Left ventricle myocardium inferior (tissue), 1 donor: Measurements from ENCODE around the gene DDAH1. TPM values are rescaled to one million over a fixed set of nuclear protein-coding genes. Genes with fewer than 3 reads are reported as not detected.

Experiments
- DNase-seq: peaks from one replicate; pipeline ENCODE4 v3.0.0-alpha.2; 2020
- H3K27ac ChIP-seq: fragments of 200-600 bp; replicated peaks from 2 replicates; pipeline ENCODE4 v1.8.0; 2021
- H3K27me3 ChIP-seq: fragments of 200-600 bp; 2 replicates; pipeline ENCODE4 v1.8.0; 2021; ENCODE audit warnings: low read depth
- H3K36me3 ChIP-seq: fragments of 200-600 bp; 2 replicates; pipeline ENCODE4 v1.8.0; 2021
- H3K4me1 ChIP-seq: fragments of 200-600 bp; 2 replicates; pipeline ENCODE4 v1.8.0; 2021
- H3K4me3 ChIP-seq: fragments of 200-600 bp; 2 replicates; pipeline ENCODE4 v1.8.0; 2021; ENCODE audit warnings: mild to moderate bottlenecking, moderate library complexity
- H3K9me3 ChIP-seq: fragments of 200-600 bp; replicated peaks from 2 replicates; pipeline ENCODE4 v1.8.0; 2021
- intact Hi-C: fragments of 100-400 bp; cut with micrococcal nuclease; formaldehyde crosslinking; loops from one replicate; pipeline ENCODE4 v1.11.0; 2022
- total RNA-seq: library from RNA; stranded (reverse); fragmentation: NEBNext Ultra II Directional; extraction: Animal tissue kit (Norgen Biotek cat#: 25700); gene quantifications from one replicate; pipeline ENCODE4 v1.2.1, GENCODE V29; 2021
- TF ChIP-seq, protein P1 (sequence below): fragments of 200-600 bp; IDR thresholded peaks from 2 replicates; pipeline ENCODE4 v1.8.0; 2021; ENCODE audit warnings: antibody characterized with exemption, mild to moderate bottlenecking, borderline replicate concordance
- donor health status: DM: no; HTN: yes; CAD: no; lungs with severe emphysema.

Gene DDAH1
- total RNA-seq, 1 donor from 2014 or later: 10.1 TPM

DNA sequence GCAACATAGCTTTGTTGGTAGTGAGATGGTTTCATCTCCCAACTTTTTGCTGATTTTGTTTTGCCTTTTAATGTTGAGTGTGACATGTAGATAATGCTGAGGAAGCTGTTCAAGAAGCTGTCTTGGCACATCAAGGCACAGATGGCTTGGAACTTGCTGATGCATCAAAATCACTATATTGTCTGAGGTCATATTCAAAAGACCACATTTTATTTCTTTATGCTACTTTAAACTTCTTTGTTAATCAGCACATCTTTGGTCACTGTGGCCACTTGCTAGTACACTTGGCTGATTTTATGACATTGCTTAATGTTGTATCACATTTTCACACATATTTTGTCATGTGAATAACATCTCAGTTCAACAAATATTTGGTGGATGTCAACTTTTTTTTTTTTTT, 101.4 kb downstream of the DDAH1 start:
- H3K9me3 ChIP-seq: no peaks in the 10 kb centered on the region
- no peak overlapping the region for H3K27ac ChIP-seq
- no peak overlapping the region for H3K4me3 ChIP-seq
- TF ChIP-seq, protein P1, sequence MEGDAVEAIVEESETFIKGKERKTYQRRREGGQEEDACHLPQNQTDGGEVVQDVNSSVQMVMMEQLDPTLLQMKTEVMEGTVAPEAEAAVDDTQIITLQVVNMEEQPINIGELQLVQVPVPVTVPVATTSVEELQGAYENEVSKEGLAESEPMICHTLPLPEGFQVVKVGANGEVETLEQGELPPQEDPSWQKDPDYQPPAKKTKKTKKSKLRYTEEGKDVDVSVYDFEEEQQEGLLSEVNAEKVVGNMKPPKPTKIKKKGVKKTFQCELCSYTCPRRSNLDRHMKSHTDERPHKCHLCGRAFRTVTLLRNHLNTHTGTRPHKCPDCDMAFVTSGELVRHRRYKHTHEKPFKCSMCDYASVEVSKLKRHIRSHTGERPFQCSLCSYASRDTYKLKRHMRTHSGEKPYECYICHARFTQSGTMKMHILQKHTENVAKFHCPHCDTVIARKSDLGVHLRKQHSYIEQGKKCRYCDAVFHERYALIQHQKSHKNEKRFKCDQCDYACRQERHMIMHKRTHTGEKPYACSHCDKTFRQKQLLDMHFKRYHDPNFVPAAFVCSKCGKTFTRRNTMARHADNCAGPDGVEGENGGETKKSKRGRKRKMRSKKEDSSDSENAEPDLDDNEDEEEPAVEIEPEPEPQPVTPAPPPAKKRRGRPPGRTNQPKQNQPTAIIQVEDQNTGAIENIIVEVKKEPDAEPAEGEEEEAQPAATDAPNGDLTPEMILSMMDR: no peak
- H3K27me3 ChIP-seq: no peaks in the 10 kb centered on the region
- intact Hi-C loops: no loop called here
- peaks cover 28% of the 10 kb centered on the region for H3K4me1 ChIP-seq
- no peaks in the 10 kb centered on the region for H3K36me3 ChIP-seq
- no peak for DNase-seq

DNA sequence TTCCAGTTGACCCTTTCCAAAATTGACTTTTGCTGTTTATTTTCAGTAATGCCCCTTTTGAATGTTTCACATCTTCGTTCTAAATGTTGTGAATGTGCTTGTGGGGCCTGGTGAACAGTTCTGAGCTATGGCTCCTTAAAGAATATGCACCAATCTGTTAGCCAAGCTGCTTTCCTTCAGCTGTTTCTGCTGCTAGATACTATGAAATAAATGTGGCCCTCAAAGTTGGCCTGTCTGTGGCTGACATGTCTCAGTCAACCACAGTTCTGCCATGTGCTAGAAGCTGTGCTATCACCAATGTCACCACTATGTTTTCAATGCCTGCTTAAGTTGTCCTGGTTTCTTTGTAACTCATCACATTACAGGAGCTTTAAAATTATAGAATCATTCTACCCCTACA, 101.9 kb downstream of the DDAH1 start:
- H3K36me3 ChIP-seq: no peaks in the 10 kb centered on the region
- H3K4me3 ChIP-seq: no peak overlapping the region
- H3K9me3 ChIP-seq: no peaks in the 10 kb centered on the region
- no peak for DNase-seq
- H3K4me1 ChIP-seq: peaks cover 26% of the 10 kb centered on the region
- TF ChIP-seq, protein P1: no peak
- no peak overlapping the region for H3K27ac ChIP-seq
- intact Hi-C loops: no loop called here
- H3K27me3 ChIP-seq: no peaks in the 10 kb centered on the region

DNA sequence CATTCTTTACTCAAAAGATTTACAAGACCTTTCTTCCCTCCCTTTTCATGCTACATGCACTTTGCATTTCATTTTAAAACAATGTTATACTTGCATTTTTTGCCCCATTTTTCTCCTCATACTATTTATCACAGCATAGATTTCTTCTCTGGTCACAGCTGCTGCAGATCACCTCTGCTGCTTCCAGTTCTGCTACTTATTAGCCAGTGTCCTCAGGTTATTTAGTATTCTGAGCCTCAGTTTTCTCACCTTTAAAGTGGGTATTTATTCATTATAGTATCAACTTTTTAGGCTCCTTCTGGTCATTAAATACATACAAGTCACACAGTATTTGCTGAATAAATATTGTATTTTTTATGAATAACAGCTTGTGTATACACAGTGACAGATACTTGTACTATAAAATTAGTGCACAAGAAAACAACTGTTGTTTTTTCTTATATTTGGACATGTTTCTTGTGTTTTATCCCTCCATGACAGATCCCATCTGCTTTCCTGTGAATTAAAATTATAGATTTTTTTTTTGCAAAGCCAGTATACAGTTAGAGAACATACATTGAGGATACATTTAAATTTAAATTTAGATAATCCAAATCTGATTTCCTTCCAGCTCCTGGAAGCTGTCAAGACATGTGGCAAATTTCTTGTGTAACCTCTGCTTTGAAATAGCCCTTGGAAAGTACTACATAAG, 103.2 kb downstream of the DDAH1 start:
- Histone ChIP-seq H3K9me3 (no peaks in the 10 kb centered on the region), H3K4me3 (no peak overlapping the region), H3K27me3 (no peaks in the 10 kb centered on the region), H3K4me1 (peaks cover 23% of the 10 kb centered on the region), H3K36me3 (no peaks in the 10 kb centered on the region), H3K27ac (no peak overlapping the region)
- intact Hi-C loops: no loop called here
- no peak for DNase-seq
- TF ChIP-seq, protein P1: no peak

DNA sequence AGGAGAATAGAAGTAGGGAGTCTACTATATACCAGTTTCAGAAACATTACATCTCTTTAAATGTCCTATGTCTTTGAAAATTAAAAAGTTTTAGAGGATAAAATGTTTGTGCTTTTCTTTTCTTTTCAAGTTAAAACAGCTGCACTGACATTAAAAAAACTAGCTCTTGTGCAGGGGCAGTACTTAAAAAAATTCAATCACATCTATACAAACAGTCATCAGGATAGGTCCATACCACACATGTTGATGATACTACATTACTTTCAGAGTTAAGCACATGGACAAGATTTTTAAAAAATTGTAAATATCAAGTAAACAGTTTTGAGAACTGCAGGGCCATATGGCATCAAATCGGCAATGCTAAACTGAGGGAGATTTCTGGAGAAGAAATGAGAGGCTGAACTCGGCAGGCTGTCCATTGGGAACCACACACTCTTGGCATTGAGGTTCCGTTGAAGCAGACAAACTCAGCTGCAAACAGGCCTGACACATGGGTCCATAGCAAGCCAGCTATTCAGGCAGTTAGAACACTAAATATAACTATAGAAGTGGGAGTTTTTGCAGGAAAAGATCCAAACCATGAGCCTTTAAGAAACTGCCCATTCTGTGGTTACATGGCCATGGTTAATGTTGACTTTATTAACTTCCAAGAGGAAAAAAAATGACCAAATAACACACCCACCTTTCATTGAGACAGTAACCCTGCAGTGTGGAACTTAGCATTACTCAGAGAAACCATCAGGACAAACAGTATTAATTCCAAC, 104.0 kb downstream of the DDAH1 start:
- no peak for DNase-seq
- Histone ChIP-seq H3K9me3 (no peaks in the 10 kb centered on the region), H3K27me3 (no peaks in the 10 kb centered on the region), H3K4me3 (no peak overlapping the region), H3K27ac (peak overlapping the region; percentile 29), H3K4me1 (peaks cover 23% of the 10 kb centered on the region), H3K36me3 (no peaks in the 10 kb centered on the region)
- TF ChIP-seq, protein P1: no peak
- intact Hi-C loops: no loop called here

DNA sequence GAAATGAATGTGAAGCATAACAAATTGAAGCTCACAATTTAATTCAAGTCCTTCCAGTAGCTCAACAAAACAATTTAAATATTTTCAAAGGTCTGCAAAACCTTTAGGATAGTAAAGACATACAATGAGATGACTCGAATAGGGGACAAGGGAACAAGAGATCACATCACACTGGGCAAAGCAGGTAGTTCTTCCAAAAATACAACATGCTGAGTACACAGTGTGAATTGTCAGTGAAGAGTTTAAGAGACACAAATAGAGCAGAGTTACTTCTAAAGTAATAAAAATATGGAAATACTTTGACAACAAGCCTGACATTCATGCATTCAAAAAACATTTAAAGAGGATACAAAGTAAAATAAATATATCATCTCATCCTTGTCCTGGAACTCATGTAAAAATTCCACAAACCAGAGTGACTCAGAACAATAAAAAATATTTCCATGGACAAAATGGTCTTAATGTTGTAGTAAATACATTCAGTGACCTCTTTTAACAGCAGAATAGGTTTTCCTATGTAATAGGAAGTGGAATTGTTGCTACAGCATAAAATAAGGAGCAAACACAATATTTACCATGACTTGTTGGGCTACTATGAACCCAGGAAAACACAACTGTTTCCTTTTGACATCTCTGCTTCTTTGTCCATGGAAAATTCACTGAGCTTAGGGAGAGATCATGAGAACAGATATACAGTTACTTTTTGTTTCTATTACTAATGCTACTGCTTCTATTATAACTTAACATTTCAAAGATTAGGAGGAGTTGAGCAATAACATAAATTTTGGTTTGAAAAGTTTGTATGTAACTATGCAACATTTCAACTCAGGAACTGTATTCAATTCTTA, 104.9 kb downstream of the DDAH1 start:
- DNase-seq: no peak
- Histone ChIP-seq H3K27ac (peak overlapping the region; percentile 29), H3K9me3 (no peaks in the 10 kb centered on the region), H3K27me3 (no peaks in the 10 kb centered on the region), H3K4me3 (no peak overlapping the region), H3K4me1 (peaks cover 23% of the 10 kb centered on the region), H3K36me3 (no peaks in the 10 kb centered on the region)
- TF ChIP-seq, protein P1: no peak
- intact Hi-C loops: no loop called here
